HepG2 (cell line): ENCODE data around the gene KATNB1. TPM values are rescaled to one million over a fixed set of nuclear protein-coding genes. Genes with fewer than 3 reads are reported as not detected.

ENCODE experiments used
- ELF3 ChIP-seq: IDR thresholded peaks from 2 replicates; pipeline ENCODE4 v1.6.1; 2016; ENCODE audit warnings: missing genetic modification reagents, missing compliant biosample characterization
- ETV6 ChIP-seq: sonication (generic); formaldehyde crosslinking; conservative IDR thresholded peaks from 2 replicates; pipeline ENCODE4 v1.4.0; 2020; ENCODE audit warnings: missing genetic modification reagents
- GATAD1 ChIP-seq: IDR thresholded peaks from 2 replicates; pipeline ENCODE4 v1.6.1; 2016; ENCODE audit warnings: missing genetic modification reagents, missing compliant biosample characterization
- KAT2B ChIP-seq: fragments of 150-350 bp; IDR thresholded peaks from 2 replicates; pipeline ENCODE4 v1.6.1; 2014; ENCODE audit warnings: low read depth, low read length, borderline replicate concordance
- MAFF ChIP-seq: IDR thresholded peaks from 2 replicates; pipeline ENCODE4 v1.6.1; 2011; ENCODE audit warnings: low read depth, low read length, improper control_type of control experiment
- MXI1 ChIP-seq: IDR thresholded peaks from 3 replicates; pipeline ENCODE4 v1.6.1; 2012; ENCODE audit warnings: low read depth, low read length, inconsistent platforms, borderline replicate concordance
- NCOA1 ChIP-seq: sonication (generic); formaldehyde crosslinking; IDR thresholded peaks from 2 replicates; pipeline ENCODE4 v1.9.0; 2021; ENCODE audit warnings: missing genetic modification reagents
- ZNF383 ChIP-seq: sonication (generic); formaldehyde crosslinking; IDR thresholded peaks from 2 replicates; pipeline ENCODE4 v1.4.0; 2020; ENCODE audit warnings: missing genetic modification reagents, mild to moderate bottlenecking, borderline replicate concordance
- ZNF746 ChIP-seq: sonication (generic); formaldehyde crosslinking; IDR thresholded peaks from 2 replicates; pipeline ENCODE4 v1.8.0; 2022; ENCODE audit warnings: mild to moderate bottlenecking, missing genetic modification reagents
- polyA plus RNA-seq, 8 experiments: library from polyadenylated mRNA; depleted of rRNA in 3 of 8; stranded (reverse) in 7 of 8; unstranded in 1 of 8; fragments of >200 nt; fragmentation: Illumina TruSeq in 4 of 8; extraction: Trizol in 4 of 8; gene quantifications; 2 replicates each; pipeline versions ENCODE4 v1.2.1 to v1.2.3, GENCODE V29; 2011 to 2016; ENCODE audit warnings: low read depth in 4 of 8, missing spikeins in 1 of 8, mixed read lengths in 1 of 8; ENCODE audit not compliant: insufficient read depth in 1 of 8
- total RNA-seq, 5 experiments: library from RNA; depleted of rRNA; stranded (reverse); fragments of >200 nt; fragmentation: Illumina TruSeq; extraction: Trizol; gene quantifications; 2 replicates each; pipeline ENCODE4 v1.2.3, GENCODE V29; 2016; ENCODE audit warnings: low read depth in 1 of 5
- TF ChIP-seq, protein P1 (sequence below): IDR thresholded peaks from 2 replicates; pipeline ENCODE4 v1.6.1; 2016; ENCODE audit warnings: missing compliant biosample characterization, missing genetic modification reagents, borderline replicate concordance
- TF ChIP-seq, protein P2 (sequence below): sonication (generic); formaldehyde crosslinking; IDR thresholded peaks from one replicate; pipeline ENCODE4 v1.5.1; 2020; ENCODE audit warnings: mild to moderate bottlenecking, missing genetic modification reagents; ENCODE audit errors: not compliant biosample characterization
- TF ChIP-seq, protein P3 (sequence below): sonication (generic); formaldehyde crosslinking; IDR thresholded peaks from 2 replicates; pipeline ENCODE4 v1.5.0; 2020; ENCODE audit warnings: missing genetic modification reagents, mild to moderate bottlenecking, borderline replicate concordance
- TF ChIP-seq, protein P4 (sequence below): sonication (generic); formaldehyde crosslinking; IDR thresholded peaks from 2 replicates; pipeline ENCODE4 v1.8.1; 2023; ENCODE audit warnings: missing genetic modification reagents, mild to moderate bottlenecking, borderline replicate concordance
- TF ChIP-seq, protein P5 (sequence below): sonication (generic); formaldehyde crosslinking; IDR thresholded peaks from 2 replicates; pipeline ENCODE4 v1.9.0; 2021; ENCODE audit warnings: missing genetic modification reagents, borderline replicate concordance
- TF ChIP-seq, protein P6 (sequence below): sonication (generic); formaldehyde crosslinking; conservative IDR thresholded peaks from 2 replicates; pipeline ENCODE4 v1.4.0; 2020; ENCODE audit warnings: missing genetic modification reagents

Gene KATNB1
- total and polyA plus RNA-seq, 2 of the 13 experiments (the other 11 are each of a cell fraction or from before 2014, with no cell fraction given) = 31.5 to 43.5 TPM

DNA sequence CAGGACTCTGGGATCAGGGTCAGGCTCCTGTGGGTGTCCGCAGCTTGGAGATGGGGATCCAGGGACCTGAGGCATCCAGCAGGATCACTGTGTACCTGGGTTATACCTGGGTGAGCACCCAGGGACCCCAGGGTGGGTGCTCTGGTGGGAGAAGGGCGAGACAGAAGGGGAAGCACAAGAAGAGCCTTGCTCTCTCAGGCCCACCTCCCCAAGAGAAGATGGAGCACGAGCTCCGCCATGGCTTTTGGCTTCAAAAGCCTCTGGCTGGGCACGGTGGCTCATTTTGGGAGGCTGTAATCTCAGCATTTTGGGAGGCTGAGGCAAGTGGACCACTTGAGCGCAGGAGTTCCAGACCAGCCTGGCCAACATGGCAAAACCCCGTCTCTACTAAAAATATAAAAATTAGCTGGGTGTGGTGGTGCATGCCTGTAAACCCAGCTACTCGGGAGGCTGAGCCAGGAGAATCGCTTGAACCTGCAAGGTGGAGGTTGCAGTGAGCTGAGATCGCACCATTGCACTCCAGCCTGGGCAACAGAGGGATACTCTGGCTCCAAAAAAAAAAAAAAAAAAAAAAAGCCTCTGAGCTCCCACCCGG is 32.1 kb upstream of the KATNB1 start (continued):
- TF ChIP-seq, protein P1, sequence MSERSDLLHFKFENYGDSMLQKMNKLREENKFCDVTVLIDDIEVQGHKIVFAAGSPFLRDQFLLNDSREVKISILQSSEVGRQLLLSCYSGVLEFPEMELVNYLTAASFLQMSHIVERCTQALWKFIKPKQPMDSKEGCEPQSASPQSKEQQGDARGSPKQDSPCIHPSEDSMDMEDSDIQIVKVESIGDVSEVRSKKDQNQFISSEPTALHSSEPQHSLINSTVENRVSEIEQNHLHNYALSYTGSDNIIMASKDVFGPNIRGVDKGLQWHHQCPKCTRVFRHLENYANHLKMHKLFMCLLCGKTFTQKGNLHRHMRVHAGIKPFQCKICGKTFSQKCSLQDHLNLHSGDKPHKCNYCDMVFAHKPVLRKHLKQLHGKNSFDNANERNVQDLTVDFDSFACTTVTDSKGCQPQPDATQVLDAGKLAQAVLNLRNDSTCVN (CRISPR knock-in tag) = no peak
- TF ChIP-seq KAT2B (no peak), NCOA1 (CRISPR knock-in tag) (0 out of 2 replicates have a peak, but pooled peaks have one; percentile 4), MAFF (no peak), GATAD1 (CRISPR knock-in tag) (peak; percentile 10; the same call in 1 of the 2 replicates), ZNF383 (CRISPR knock-in tag) (no peak), ELF3 (CRISPR knock-in tag) (no peak), MXI1 (no peak), ZNF746 (no peak), ETV6 (CRISPR knock-in tag) (no peak; the same call in 1 of the 2 replicates)
- TF ChIP-seq, protein P2, sequence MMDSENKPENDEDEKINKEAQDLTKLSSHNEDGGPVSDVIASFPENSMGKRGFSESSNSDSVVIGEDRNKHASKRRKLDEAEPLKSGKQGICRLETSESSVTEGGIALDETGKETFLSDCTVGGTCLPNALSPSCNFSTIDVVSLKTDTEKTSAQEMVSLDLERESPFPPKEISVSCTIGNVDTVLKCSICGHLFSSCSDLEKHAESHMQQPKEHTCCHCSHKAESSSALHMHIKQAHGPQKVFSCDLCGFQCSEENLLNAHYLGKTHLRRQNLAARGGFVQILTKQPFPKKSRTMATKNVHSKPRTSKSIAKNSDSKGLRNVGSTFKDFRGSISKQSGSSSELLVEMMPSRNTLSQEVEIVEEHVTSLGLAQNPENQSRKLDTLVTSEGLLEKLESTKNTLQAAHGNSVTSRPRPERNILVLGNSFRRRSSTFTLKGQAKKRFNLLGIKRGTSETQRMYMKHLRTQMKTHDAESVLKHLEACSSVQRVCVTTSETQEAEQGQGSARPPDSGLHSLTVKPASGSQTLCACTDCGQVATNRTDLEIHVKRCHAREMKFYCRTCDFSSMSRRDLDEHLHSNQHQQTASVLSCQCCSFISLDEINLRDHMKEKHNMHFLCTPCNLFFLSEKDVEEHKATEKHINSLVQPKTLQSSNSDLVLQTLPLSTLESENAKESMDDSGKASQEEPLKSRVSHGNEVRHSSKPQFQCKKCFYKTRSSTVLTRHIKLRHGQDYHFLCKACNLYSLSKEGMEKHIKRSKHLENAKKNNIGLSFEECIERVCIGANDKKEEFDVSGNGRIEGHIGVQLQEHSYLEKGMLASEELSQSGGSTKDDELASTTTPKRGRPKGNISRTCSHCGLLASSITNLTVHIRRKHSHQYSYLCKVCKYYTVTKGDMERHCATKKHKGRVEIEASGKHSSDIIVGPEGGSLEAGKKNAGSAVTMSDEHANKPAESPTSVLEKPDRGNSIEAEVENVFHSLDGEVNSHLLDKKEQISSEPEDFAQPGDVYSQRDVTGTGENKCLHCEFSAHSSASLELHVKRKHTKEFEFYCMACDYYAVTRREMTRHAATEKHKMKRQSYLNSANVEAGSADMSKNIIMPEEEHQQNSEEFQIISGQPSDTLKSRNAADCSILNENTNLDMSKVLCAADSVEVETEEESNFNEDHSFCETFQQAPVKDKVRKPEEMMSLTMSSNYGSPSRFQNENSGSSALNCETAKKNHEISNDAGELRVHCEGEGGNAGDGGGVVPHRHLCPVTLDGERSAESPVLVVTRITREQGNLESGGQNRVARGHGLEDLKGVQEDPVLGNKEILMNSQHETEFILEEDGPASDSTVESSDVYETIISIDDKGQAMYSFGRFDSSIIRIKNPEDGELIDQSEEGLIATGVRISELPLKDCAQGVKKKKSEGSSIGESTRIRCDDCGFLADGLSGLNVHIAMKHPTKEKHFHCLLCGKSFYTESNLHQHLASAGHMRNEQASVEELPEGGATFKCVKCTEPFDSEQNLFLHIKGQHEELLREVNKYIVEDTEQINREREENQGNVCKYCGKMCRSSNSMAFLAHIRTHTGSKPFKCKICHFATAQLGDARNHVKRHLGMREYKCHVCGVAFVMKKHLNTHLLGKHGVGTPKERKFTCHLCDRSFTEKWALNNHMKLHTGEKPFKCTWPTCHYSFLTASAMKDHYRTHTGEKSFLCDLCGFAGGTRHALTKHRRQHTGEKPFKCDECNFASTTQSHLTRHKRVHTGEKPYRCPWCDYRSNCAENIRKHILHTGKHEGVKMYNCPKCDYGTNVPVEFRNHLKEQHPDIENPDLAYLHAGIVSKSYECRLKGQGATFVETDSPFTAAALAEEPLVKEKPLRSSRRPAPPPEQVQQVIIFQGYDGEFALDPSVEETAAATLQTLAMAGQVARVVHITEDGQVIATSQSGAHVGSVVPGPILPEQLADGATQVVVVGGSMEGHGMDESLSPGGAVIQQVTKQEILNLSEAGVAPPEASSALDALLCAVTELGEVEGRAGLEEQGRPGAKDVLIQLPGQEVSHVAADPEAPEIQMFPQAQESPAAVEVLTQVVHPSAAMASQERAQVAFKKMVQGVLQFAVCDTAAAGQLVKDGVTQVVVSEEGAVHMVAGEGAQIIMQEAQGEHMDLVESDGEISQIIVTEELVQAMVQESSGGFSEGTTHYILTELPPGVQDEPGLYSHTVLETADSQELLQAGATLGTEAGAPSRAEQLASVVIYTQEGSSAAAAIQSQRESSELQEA = no peak
- TF ChIP-seq, protein P3, sequence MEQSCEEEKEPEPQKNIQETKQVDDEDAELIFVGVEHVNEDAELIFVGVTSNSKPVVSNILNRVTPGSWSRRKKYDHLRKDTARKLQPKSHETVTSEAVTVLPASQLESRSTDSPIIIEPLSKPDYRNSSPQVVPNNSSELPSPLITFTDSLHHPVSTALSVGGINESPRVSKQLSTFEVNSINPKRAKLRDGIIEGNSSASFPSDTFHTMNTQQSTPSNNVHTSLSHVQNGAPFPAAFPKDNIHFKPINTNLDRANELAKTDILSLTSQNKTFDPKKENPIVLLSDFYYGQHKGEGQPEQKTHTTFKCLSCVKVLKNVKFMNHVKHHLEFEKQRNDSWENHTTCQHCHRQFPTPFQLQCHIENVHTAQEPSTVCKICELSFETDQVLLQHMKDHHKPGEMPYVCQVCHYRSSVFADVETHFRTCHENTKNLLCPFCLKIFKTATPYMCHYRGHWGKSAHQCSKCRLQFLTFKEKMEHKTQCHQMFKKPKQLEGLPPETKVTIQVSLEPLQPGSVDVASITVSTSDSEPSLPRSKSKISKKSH = 0 out of 2 replicates have a peak, but pooled peaks have one; percentile 46
- TF ChIP-seq, protein P4, sequence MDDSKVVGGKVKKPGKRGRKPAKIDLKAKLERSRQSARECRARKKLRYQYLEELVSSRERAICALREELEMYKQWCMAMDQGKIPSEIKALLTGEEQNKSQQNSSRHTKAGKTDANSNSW (CRISPR knock-in tag) = no peak
- TF ChIP-seq, protein P5, sequence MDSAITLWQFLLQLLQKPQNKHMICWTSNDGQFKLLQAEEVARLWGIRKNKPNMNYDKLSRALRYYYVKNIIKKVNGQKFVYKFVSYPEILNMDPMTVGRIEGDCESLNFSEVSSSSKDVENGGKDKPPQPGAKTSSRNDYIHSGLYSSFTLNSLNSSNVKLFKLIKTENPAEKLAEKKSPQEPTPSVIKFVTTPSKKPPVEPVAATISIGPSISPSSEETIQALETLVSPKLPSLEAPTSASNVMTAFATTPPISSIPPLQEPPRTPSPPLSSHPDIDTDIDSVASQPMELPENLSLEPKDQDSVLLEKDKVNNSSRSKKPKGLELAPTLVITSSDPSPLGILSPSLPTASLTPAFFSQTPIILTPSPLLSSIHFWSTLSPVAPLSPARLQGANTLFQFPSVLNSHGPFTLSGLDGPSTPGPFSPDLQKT (CRISPR knock-in tag) = no peak
- TF ChIP-seq, protein P6, sequence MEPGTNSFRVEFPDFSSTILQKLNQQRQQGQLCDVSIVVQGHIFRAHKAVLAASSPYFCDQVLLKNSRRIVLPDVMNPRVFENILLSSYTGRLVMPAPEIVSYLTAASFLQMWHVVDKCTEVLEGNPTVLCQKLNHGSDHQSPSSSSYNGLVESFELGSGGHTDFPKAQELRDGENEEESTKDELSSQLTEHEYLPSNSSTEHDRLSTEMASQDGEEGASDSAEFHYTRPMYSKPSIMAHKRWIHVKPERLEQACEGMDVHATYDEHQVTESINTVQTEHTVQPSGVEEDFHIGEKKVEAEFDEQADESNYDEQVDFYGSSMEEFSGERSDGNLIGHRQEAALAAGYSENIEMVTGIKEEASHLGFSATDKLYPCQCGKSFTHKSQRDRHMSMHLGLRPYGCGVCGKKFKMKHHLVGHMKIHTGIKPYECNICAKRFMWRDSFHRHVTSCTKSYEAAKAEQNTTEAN = no peak
